Endometrium (tissue), 2 donors: ENCODE data around the gene SLC17A6.

Source experiments
- FAIRE-seq: peaks from 2 replicates; lab custom pipeline; 2012; peaks lifted over from hg19 to GRCh38; lab: Jason Lieb, UNC
- donor health status: control.
- donor health status: control.

The SLC17A6 gene

DNA sequence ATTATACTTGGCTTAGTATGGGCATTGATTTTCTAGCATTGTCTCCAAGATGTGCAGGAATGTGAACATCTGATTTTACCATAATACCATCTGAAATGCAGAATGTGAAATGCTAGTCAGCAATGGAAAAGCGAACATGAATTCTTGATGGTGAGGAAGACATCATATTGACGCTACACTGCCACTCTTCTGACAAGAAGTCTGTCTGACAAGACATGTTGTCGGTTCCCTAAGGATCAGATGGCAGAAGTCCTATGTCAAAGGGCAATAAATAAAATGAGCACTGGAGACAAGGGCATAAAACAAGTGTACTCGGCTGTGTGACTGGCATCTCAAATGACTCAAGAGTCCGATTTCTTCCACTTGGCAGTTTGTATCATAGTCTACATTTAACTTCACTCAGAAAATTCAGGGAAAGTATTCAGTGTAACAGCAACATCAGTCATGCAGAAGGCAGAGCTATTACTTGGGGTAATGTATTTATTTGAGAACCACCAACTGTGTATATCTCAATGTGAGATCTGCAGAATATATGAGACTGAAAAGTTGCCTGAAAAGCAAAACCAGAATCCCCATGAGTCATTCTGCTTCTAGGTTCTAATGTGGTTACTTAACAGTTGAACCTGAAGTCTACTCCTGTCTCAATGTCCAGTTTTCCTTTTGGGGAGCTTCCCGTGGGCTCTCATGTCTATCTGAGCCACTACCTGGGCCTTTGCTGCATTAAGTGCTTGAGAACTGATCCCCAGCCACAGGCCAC is 51.5 kb downstream of the SLC17A6 start:
- no peak for FAIRE-seq

- no peak for FAIRE-seq
Observed at GRCh38 chr11:22390283-22390655, 52.1 kb downstream of the SLC17A6 start.

- FAIRE-seq: no peak
Observed at GRCh38 chr11:22392561-22392960, 54.4 kb downstream of the SLC17A6 start.

- FAIRE-seq: no peak
Observed at GRCh38 chr11:22405377-22405776, 67.2 kb downstream of the SLC17A6 start.

DNA sequence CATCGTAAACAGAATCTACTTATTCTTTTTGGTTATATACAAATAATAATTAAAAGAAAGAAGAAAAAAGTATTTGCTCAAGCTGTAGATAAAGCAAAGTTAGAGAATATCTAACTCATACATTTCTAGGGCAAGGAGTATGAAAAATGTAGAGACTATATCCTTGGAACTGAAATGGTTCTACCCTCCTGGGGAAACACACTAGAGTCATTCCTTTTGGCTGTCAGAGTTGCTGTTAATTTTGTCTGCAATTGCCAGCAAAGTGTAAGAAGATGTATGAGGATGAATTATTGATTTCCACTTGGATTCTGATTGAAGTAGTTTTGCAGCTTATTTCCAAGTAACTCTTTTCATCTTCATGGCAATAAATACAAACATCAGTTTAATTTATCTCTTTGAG is 69.1 kb downstream of the SLC17A6 start:
- FAIRE-seq: no peak

DNA sequence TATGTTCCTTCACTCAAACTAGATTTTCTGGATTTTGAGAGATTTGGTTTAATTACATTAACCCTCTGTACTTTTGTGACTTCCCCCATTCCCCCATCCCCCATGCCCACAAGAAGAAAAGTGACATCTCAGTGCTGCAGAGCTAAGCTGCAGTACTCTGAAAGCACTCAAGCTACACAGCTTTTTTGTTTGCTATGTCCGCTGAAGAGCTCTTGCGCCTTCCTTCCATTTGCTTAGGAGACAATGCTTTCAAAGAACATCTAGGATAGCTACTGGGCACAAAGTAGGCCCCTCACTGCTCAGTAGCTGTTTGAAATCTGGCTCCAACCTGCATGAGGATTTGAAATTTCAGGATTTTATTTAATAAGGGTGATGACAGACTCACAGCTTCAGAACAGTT is 69.7 kb downstream of the SLC17A6 start:
- FAIRE-seq: no peak

DNA sequence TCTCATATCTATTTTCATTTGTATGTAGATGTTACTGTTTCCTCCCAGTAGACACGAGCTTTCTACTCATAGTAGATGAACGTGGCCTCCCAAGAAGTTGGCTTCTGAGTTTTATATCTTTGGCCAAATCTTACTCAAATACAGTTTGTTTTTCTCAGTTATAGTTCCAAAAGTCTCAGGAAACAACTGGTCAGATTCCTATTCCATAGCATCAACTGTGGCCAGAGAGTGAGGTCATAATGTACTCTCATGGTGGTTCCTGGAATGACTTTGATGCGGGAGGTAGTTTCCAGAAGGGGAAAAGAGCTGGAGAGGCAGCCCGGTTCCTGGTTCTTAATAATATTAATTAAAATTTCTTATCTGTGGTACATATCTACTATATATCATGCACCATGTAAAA is 77.3 kb downstream of the SLC17A6 start:
- no peak for FAIRE-seq

DNA sequence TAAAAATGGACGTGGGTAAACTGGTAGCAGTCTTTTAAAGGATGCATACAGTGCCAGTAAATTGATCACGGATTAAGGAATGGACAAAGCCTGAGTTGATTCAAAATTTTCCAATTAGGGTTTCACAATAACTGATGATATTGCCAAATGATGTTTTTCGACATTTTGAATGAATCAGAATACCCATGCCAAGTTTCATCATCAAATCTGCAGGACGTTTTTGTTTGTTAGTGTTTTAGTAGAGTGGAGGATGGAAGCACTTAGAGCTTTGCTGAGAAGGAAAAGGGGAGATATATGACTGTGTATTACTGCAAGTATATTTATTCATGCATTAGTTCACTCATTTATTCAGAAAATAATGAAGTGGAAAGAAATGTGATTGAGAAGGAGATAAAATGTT is 78.3 kb downstream of the SLC17A6 start:
- FAIRE-seq: no peak

DNA sequence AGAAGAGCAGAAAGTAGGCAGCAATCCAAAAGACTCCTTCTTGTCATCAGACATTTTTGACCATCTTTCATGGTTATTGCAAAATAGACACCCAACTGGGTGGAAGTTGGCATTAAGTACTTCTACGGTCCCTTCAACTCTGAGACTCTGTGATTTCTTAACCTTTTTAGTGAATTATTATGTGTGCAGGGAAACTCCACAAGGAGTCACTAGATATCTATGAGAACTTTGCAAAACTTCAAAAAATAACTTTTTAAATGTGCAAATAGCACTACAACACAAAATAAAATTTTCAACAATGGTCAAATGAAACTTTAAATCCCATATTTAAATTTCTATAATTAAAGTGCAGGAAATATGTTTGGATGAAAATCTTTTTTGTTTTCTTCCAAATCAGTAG is 88.7 kb downstream of the SLC17A6 start:
- FAIRE-seq: no peak
